Measurements from ENCODE around the gene DHRS7B.
"Not testable (repeated sequence)": the region's sequence is repeated elsewhere in the genome, so short reads cannot be mapped to it uniquely, and the experiment has no call there.

The DHRS7B gene

GRCh38 chr17:21124517-21124916 lies 2.2 kb upstream of the DHRS7B start:
- H3K4me3 ChIP-seq; DNase-seq (ENCODE audit: low spot score in 2 of 2); H3K27me3 ChIP-seq (ENCODE audit: low read depth); H3K4me1 ChIP-seq; H3K9me3 ChIP-seq; H3K36me3 ChIP-seq (replicated peaks); in situ Hi-C loops (cut with MboI; ENCODE audit: low sequenced_read_pairs): not testable (repeated sequence)

DNA sequence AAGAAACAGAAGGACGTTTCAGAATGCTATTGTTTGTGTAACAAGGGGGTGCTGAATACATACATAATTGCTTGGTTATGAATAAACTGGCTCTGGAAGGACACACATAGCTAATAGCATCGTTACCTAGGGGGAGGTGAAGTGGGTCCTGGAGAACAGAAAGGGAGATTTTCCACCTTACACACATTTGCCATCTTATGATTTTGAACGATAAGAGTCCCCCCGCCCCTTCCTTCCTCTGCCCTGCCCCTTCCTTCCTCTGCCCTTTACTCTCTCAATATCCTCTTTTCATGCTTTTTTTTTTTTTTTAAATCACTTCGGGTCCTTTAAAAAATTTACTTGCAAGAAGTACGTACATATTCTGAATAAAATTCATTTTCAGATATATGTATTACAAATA lies 902 bp upstream of the DHRS7B start:
- peaks cover 17% of the 10 kb centered on the region for H3K4me1 ChIP-seq
- H3K27me3 ChIP-seq (ENCODE audit: low read depth), result no peaks in the 10 kb centered on the region
- no peaks in the 10 kb centered on the region for H3K9me3 ChIP-seq
- H3K36me3 ChIP-seq (replicated peaks), result no peaks in the 10 kb centered on the region
- DNase-seq (ENCODE audit: low spot score in 2 of 2), result no peak
- H3K4me3 ChIP-seq, result peak overlapping the region; percentile 65; the same call in 1 of the 2 replicates
- in situ Hi-C loops (cut with MboI; ENCODE audit: low sequenced_read_pairs), result no loop called here

- Histone ChIP-seq H3K4me1 (peaks cover 17% of the 10 kb centered on the region), H3K27me3 (ENCODE audit: low read depth) (no peaks in the 10 kb centered on the region), H3K9me3 (no peaks in the 10 kb centered on the region), H3K4me3 (peak overlapping the region; percentile 65), H3K36me3 (replicated peaks) (no peaks in the 10 kb centered on the region)
- DNase-seq (ENCODE audit: low spot score in 2 of 2), result no peak
- in situ Hi-C loops (cut with MboI; ENCODE audit: low sequenced_read_pairs), result no loop called here
Observed at GRCh38 chr17:21127509-21128077, 829 bp downstream of the DHRS7B start.

- peak in 1 of 2 experiments; percentile 40 for DNase-seq (ENCODE audit: low spot score in 2 of 2)
- no peaks in the 10 kb centered on the region for H3K9me3 ChIP-seq
- no peak overlapping the region for H3K4me3 ChIP-seq
- in situ Hi-C loops (cut with MboI; ENCODE audit: low sequenced_read_pairs), result no loop called here
- no peaks in the 10 kb centered on the region for H3K27me3 ChIP-seq (ENCODE audit: low read depth)
- peaks cover 17% of the 10 kb centered on the region for H3K4me1 ChIP-seq
- H3K36me3 ChIP-seq (replicated peaks), result no peaks in the 10 kb centered on the region
Observed at GRCh38 chr17:21129023-21129681, 2.4 kb downstream of the DHRS7B start.

DNA sequence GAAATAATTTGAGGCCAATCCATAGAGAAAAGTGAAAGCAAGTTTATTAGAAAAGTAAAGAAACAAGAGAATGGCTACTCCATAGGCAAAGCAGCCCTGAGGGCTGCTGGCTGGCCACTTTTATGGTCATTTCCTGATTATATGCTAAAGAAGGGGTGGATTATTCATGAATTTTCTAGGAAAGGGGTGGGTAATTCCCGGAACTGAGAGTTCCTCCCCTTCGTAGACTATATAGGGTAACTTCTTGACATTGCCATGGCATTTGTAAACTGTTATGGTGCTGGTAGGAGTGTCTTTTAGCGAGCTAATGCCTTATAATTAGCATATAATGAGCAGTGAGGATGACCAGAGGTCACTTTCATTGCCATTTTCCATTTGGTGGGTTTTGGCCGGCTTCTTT lies 4.4 kb downstream of the DHRS7B start:
- in situ Hi-C loops (cut with MboI; ENCODE audit: low sequenced_read_pairs), result no loop called here
- Histone ChIP-seq H3K27me3 (ENCODE audit: low read depth) (no peaks in the 10 kb centered on the region), H3K4me3 (no peak overlapping the region), H3K36me3 (replicated peaks) (no peaks in the 10 kb centered on the region), H3K4me1 (peaks cover 16% of the 10 kb centered on the region), H3K9me3 (peaks cover 2% of the 10 kb centered on the region; the same call in 1 of the 2 replicates)
- DNase-seq (ENCODE audit: low spot score in 2 of 2), result no peak

DNA sequence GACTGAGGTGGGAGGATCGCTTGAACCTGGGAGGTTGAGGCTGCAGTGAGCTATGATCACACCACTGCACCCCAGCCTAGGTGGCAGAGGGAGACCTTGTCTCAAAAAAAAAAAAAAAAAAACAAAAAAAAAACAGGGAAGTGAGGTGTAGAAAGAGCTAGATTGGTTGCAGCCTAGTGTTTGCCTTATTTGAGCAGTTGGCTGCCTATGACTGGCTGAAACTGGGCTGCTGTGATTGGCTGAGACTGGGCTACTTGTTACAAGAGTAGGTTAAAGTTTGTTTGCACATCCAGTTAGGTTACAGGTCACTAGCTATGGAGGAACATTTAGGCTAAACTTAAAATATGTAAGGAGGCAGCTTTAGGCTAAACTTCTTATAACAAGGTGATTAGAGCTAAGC lies 5.7 kb downstream of the DHRS7B start:
- Histone ChIP-seq H3K4me3 (no peak overlapping the region), H3K36me3 (replicated peaks) (no peaks in the 10 kb centered on the region), H3K27me3 (ENCODE audit: low read depth) (no peaks in the 10 kb centered on the region), H3K9me3 (peaks cover 7% of the 10 kb centered on the region), H3K4me1 (peaks cover 13% of the 10 kb centered on the region)
- no peak for DNase-seq (ENCODE audit: low spot score in 2 of 2)
- in situ Hi-C loops (cut with MboI; ENCODE audit: low sequenced_read_pairs), result no loop called here

DNA sequence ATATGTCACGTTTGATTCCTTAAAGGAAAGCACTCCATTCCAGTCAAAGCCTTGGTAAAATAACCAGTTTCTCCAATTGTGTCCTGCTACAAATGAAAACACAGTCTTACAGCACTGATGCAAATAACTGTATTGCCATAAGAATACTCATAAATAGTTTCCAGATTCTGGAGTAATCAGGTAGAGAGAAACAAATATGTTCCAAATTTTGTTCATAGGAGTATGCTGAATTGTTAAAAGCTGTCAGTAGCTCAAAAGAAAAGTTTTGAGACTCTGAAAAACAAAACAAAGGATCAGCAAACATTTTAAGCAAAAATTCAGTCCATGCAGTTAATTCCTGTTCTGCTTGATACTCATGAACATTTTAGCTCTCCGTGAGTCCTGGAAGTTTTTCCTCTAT lies 7.8 kb downstream of the DHRS7B start:
- H3K27me3 ChIP-seq (ENCODE audit: low read depth), result no peaks in the 10 kb centered on the region
- H3K4me3 ChIP-seq, result no peak overlapping the region
- H3K4me1 ChIP-seq, result peaks cover 9% of the 10 kb centered on the region
- in situ Hi-C loops (cut with MboI; ENCODE audit: low sequenced_read_pairs), result no loop called here
- DNase-seq (ENCODE audit: low spot score in 2 of 2), result no peak
- peaks cover 17% of the 10 kb centered on the region for H3K9me3 ChIP-seq
- H3K36me3 ChIP-seq (replicated peaks), result no peaks in the 10 kb centered on the region

GRCh38 chr17:21140911-21141310 lies 14.1 kb downstream of the DHRS7B start:
- no peaks in the 10 kb centered on the region for H3K36me3 ChIP-seq (replicated peaks)
- DNase-seq (ENCODE audit: low spot score in 2 of 2), result no peak
- peaks cover 17% of the 10 kb centered on the region for H3K9me3 ChIP-seq
- H3K27me3 ChIP-seq (ENCODE audit: low read depth), result no peaks in the 10 kb centered on the region
- in situ Hi-C loops (cut with MboI; ENCODE audit: low sequenced_read_pairs), result no loop called here
- H3K4me1 ChIP-seq, result peaks cover 8% of the 10 kb centered on the region
- H3K4me3 ChIP-seq, result no peak overlapping the region

- no peaks in the 10 kb centered on the region for H3K36me3 ChIP-seq (replicated peaks)
- H3K4me1 ChIP-seq, result peaks cover 8% of the 10 kb centered on the region
- in situ Hi-C loops (cut with MboI; ENCODE audit: low sequenced_read_pairs), result no loop called here
- DNase-seq (ENCODE audit: low spot score in 2 of 2), result peak in 1 of 2 experiments; percentile 42
- H3K27me3 ChIP-seq (ENCODE audit: low read depth), result no peaks in the 10 kb centered on the region
- H3K9me3 ChIP-seq, result peaks cover 17% of the 10 kb centered on the region
- no peak overlapping the region for H3K4me3 ChIP-seq
Observed at GRCh38 chr17:21141331-21141730, 14.6 kb downstream of the DHRS7B start.

- peaks cover 13% of the 10 kb centered on the region for H3K9me3 ChIP-seq
- H3K4me3 ChIP-seq; H3K27me3 ChIP-seq (ENCODE audit: low read depth); DNase-seq (ENCODE audit: low spot score in 2 of 2); in situ Hi-C loops (cut with MboI; ENCODE audit: low sequenced_read_pairs); H3K36me3 ChIP-seq (replicated peaks); H3K4me1 ChIP-seq: not testable (repeated sequence)
Observed at GRCh38 chr17:21142065-21142464, 15.3 kb downstream of the DHRS7B start.

- Histone ChIP-seq H3K27me3 (ENCODE audit: low read depth) (no peaks in the 10 kb centered on the region), H3K36me3 (replicated peaks) (no peaks in the 10 kb centered on the region), H3K9me3 (peaks cover 10% of the 10 kb centered on the region), H3K4me3 (no peak overlapping the region), H3K4me1 (peaks cover 8% of the 10 kb centered on the region)
- in situ Hi-C loops (cut with MboI; ENCODE audit: low sequenced_read_pairs), result no loop called here
- DNase-seq (ENCODE audit: low spot score in 2 of 2), result no peak
Observed at GRCh38 chr17:21143695-21144094, 16.9 kb downstream of the DHRS7B start.

DNA sequence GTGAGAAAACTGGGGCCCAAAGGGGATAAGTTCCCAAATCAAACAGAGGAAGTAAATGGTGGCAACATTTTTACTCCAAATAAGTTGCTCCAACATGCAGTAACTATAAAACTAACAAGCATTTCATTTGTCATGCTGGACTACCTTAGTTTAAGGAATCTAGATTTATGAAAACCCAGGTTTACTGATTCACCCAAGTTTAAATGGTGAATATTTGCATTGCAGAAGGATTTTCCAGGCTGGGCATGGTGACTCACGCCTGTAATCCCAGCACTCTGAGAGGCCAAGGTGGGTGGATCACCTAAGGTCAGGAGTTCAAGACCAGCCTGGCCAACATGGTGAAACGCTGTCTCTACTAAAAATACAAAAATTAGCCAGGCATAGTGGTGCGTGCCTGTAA lies 17.5 kb downstream of the DHRS7B start:
- H3K4me3 ChIP-seq; H3K4me1 ChIP-seq; H3K9me3 ChIP-seq; H3K27me3 ChIP-seq (ENCODE audit: low read depth); H3K36me3 ChIP-seq (replicated peaks); DNase-seq (ENCODE audit: low spot score in 2 of 2); in situ Hi-C loops (cut with MboI; ENCODE audit: low sequenced_read_pairs): not testable (repeated sequence)

GRCh38 chr17:21146362-21147015 lies 19.7 kb downstream of the DHRS7B start:
- H3K4me3 ChIP-seq, result no peak overlapping the region
- in situ Hi-C loops (cut with MboI; ENCODE audit: low sequenced_read_pairs), result no loop called here
- DNase-seq (ENCODE audit: low spot score in 2 of 2), result no peak
- no peaks in the 10 kb centered on the region for H3K4me1 ChIP-seq
- H3K27me3 ChIP-seq (ENCODE audit: low read depth), result no peaks in the 10 kb centered on the region
- peaks cover 10% of the 10 kb centered on the region; the same call in 1 of the 2 replicates for H3K9me3 ChIP-seq
- H3K36me3 ChIP-seq (replicated peaks), result no peaks in the 10 kb centered on the region

DNA sequence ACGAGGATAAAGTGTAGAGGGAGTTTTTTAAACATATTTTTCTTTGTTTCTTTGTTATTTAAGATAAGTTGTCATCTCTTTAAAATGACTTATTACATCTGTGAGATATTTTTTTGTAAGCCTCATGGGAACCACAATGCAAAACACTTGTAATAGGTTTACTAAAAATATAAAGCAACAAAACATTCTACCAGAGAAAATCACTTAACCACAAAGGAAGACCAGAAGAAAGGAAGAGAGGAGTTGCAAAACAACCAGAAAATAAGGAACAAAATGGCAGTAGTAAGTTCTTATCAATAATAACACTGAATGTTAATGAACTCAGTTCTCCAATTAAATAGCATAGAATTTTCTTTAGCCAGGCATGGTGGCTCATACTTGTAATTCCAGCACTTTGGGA lies 22.9 kb downstream of the DHRS7B start:
- H3K9me3 ChIP-seq, result peaks cover 7% of the 10 kb centered on the region; the same call in 1 of the 2 replicates
- in situ Hi-C loops (cut with MboI; ENCODE audit: low sequenced_read_pairs), result no loop called here
- no peak for DNase-seq (ENCODE audit: low spot score in 2 of 2)
- no peaks in the 10 kb centered on the region for H3K4me1 ChIP-seq
- H3K36me3 ChIP-seq (replicated peaks), result no peaks in the 10 kb centered on the region
- no peak overlapping the region for H3K4me3 ChIP-seq
- no peaks in the 10 kb centered on the region for H3K27me3 ChIP-seq (ENCODE audit: low read depth)
